Parathyroid adenoma (tissue), 2 donors: ENCODE results near the gene STX16.

Source experiments
- H2AFZ ChIP-seq: fragments of 300-600 bp; sonication (generic); one replicate; pipeline ENCODE4 v1.7.0; 2017; ENCODE audit warnings: antibody characterized with exemption, mild to moderate bottlenecking
- H3K27ac ChIP-seq: fragments of 300-600 bp; sonication (generic); one replicate; pipeline ENCODE4 v1.7.0; 2017
- H3K27me3 ChIP-seq: fragments of 300-600 bp; sonication (generic); one replicate; pipeline ENCODE4 v1.7.0; 2017; ENCODE audit warnings: low read length; ENCODE audit not compliant: control insufficient read depth, insufficient read depth
- H3K36me3 ChIP-seq: fragments of 300-600 bp; sonication (generic); one replicate; pipeline ENCODE4 v1.7.0; 2017; ENCODE audit warnings: low read length; ENCODE audit not compliant: control insufficient read depth, insufficient read depth
- H3K4me1 ChIP-seq: fragments of 300-600 bp; sonication (generic); one replicate; pipeline ENCODE4 v1.7.0; 2017; ENCODE audit warnings: control low read depth
- H3K4me2 ChIP-seq: fragments of 300-600 bp; sonication (generic); one replicate; pipeline ENCODE4 v1.7.0; 2017; ENCODE audit warnings: low read length
- H3K4me3 ChIP-seq: fragments of 300-600 bp; sonication (generic); one replicate; pipeline ENCODE4 v1.7.0; 2017; ENCODE audit warnings: low read depth, low read length
- H3K79me2 ChIP-seq: fragments of 300-600 bp; sonication (generic); one replicate; pipeline ENCODE4 v1.7.0; 2017; ENCODE audit warnings: control low read depth
- H3K9ac ChIP-seq: fragments of 300-600 bp; sonication (generic); one replicate; pipeline ENCODE4 v1.7.0; 2017; ENCODE audit warnings: mild to moderate bottlenecking
- H3K9me3 ChIP-seq: fragments of 300-600 bp; sonication (generic); one replicate; pipeline ENCODE4 v1.7.0; 2017; ENCODE audit warnings: low read length; ENCODE audit not compliant: control insufficient read depth
- TF ChIP-seq, protein P1 (sequence below): fragments of 300-600 bp; sonication (generic); IDR thresholded peaks from one replicate; pipeline ENCODE4 v1.7.0; 2017; ENCODE audit warnings: antibody characterized with exemption, mild to moderate bottlenecking
- donor health status: primary hyperparathyroidism.

Gene STX16

DNA sequence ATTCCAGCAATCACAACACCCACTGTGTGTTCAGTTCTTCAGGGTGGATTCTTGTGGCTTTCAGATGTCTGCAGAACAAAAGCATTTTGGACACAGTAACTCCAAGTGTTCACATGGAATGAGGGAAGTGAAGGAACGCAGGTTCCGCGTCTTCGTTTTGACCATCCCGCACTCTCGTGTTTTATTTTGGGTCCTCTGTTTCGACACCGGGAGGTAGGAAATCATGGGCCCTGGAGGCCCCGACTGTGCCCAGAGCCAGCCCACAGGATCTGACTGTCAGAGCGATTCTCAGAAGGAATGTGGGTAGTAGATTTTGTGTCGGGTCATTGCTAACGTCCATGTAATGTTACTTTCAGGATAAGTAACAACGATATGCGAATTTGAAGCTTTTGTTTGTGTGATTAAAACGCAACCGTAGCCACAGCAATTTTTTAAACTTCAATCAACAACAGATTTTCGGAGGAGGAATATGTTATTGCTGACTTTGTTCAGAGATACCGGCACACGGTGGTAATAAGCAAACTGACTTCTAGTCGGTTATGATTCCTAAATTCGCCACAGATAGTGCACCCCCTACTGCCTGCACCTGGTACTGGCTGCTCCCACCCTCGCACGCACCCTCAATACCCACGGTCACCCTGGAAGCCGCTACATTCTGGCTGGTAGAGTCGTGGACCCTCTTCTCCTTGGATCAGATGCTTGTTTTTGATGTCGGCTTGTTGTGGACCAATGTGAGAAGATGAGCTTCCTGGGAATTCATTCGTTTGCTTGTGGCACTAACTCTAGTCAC lies 52.0 kb downstream of the STX16 start:
- Histone ChIP-seq H3K27me3 (no peaks in the 10 kb centered on the region), H3K4me1 (no peaks in the 10 kb centered on the region), H3K9me3 (no peaks in the 10 kb centered on the region), H3K36me3 (no peaks in the 10 kb centered on the region), H3K79me2 (no peaks in the 10 kb centered on the region), H3K27ac (no peak overlapping the region), H3K4me2 (no peak overlapping the region), H2AFZ (no peak overlapping the region), H3K9ac (no peak overlapping the region), H3K4me3 (no peak overlapping the region)
- TF ChIP-seq, protein P1, sequence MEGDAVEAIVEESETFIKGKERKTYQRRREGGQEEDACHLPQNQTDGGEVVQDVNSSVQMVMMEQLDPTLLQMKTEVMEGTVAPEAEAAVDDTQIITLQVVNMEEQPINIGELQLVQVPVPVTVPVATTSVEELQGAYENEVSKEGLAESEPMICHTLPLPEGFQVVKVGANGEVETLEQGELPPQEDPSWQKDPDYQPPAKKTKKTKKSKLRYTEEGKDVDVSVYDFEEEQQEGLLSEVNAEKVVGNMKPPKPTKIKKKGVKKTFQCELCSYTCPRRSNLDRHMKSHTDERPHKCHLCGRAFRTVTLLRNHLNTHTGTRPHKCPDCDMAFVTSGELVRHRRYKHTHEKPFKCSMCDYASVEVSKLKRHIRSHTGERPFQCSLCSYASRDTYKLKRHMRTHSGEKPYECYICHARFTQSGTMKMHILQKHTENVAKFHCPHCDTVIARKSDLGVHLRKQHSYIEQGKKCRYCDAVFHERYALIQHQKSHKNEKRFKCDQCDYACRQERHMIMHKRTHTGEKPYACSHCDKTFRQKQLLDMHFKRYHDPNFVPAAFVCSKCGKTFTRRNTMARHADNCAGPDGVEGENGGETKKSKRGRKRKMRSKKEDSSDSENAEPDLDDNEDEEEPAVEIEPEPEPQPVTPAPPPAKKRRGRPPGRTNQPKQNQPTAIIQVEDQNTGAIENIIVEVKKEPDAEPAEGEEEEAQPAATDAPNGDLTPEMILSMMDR: no peak

DNA sequence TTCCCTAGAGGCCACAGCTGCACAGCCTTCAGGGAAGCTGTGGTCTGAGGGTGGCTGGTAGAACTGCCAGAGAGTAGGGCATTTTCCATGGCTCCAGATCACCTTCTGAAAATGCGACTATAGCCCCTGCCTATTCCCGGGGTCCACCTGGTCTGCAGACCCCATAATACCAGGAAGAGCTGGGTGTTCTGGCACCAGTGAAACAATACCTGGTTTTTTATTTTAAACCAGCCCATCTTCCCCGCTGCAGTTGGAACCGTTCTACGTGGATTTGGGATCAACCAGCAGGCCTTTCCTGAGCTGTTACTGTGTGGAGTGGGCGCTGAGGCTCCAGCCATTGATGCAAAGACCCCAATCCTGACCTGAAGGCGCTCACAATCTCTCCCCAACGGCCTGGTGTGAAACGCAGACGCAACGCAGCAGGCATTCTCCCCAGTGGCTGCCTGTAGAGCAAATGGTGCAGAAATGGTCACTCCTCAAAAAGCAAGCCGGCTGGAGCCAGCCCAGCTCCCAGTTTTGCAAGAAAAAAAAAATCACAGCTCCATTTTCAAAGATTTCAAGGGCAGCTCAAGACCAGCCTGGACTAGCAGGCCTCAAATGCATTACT lies 52.8 kb downstream of the STX16 start:
- Histone ChIP-seq H3K4me2 (no peak overlapping the region), H3K9ac (no peak overlapping the region), H3K4me3 (no peak overlapping the region), H3K27me3 (no peaks in the 10 kb centered on the region), H3K4me1 (no peaks in the 10 kb centered on the region), H3K27ac (no peak overlapping the region), H3K79me2 (no peaks in the 10 kb centered on the region), H3K36me3 (no peaks in the 10 kb centered on the region), H3K9me3 (no peaks in the 10 kb centered on the region), H2AFZ (no peak overlapping the region)
- TF ChIP-seq, protein P1: no peak

DNA sequence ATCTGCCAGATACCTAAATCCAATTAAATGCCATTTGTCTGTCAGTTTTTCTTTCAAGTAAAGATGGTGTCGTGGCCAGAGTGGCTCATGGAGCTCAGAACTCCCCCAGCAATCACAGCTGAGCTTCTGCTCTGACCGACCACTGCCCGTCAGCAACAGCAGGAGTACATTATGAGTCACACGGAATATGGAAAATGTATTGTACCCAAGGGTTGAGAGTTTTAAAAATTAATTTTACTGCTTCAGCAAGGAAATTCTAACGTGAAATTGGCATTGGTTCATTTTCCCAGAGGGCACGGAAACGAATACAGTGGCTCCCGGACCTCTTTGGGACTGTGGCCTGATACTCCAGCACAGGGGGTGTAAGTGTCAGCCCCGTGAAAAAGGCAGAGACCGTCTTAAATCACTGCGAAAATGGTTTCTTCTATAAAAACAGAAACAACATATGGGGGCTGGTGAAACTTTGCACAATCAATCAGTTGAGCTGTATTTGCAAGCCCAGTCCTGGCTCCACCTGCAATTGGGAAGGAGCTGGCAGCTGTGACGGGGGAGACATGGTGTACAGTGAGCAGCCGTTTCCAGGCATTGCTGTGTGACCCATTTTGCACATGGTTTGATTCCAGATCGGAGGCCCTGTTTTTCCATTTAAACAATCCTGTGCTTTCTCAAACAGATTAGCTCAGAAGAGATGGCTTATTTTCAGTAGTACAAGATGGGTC lies 54.3 kb downstream of the STX16 start:
- Histone ChIP-seq H3K36me3 (no peaks in the 10 kb centered on the region), H3K4me1 (no peaks in the 10 kb centered on the region), H3K9ac (no peak overlapping the region), H3K9me3 (no peaks in the 10 kb centered on the region), H2AFZ (no peak overlapping the region), H3K4me2 (no peak overlapping the region), H3K4me3 (no peak overlapping the region), H3K79me2 (no peaks in the 10 kb centered on the region), H3K27me3 (no peaks in the 10 kb centered on the region), H3K27ac (no peak overlapping the region)
- TF ChIP-seq, protein P1: no peak

DNA sequence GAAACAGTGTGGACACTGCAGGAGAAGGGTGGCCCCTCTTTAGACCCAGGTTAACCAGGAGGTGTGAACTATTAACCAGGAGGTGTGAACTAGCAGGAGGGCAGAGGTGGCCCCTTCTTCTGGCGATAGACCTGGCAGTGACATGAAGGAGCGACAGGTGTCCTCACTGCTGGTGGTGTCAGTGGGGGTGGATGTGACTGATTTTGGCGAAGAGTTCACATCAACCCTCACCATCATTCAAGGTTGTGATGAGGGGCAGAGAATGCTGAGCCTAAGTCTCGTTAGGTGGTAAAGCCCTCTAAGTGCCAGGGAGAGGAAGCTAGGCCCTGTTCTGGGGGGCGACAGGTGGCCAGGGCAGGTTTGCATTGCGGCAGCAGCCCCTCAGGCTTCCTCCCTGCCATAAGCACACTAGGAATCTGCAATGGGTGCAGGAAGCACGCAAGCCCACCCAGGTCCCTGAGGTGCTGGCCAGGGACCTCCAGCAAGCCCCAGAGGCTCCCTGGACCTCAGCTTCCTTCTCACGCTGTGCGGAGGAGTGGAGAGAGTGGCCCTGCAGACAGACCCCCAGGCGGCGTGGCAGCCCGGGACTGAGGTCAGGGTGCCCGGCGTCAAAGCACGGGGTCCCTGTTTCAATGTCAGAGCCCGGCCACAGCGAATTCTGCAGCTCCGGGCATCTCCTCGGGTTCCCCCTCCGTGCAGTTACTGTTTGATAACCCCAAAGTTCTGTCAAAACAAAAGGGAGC lies 55.2 kb downstream of the STX16 start:
- Histone ChIP-seq H3K27ac (no peak overlapping the region), H3K4me3 (no peak overlapping the region), H3K36me3 (no peaks in the 10 kb centered on the region), H3K9ac (no peak overlapping the region), H3K79me2 (no peaks in the 10 kb centered on the region), H2AFZ (no peak overlapping the region), H3K9me3 (no peaks in the 10 kb centered on the region), H3K27me3 (no peaks in the 10 kb centered on the region), H3K4me1 (no peaks in the 10 kb centered on the region), H3K4me2 (no peak overlapping the region)
- TF ChIP-seq, protein P1: no peak
